Liver (tissue), 9 donors: ENCODE results near the gene MUC2. TPM values are rescaled to one million over a fixed set of nuclear protein-coding genes. Genes with fewer than 3 reads are reported as not detected.
"Not testable (repeated sequence)": the region's sequence is repeated elsewhere in the genome, so short reads cannot be mapped to it uniquely, and the experiment has no call there.

Experiments
- DNase-seq: peaks from one replicate; pipeline ENCODE4 v3.0.0-alpha.2; 2017; ENCODE audit warnings: low spot score
- H3K27ac ChIP-seq, 2 donors: one replicate each; pipeline ENCODE4 v1.7.0; 2013; ENCODE audit warnings: inconsistent platforms in 2 of 2, low read length in 2 of 2, control low read depth in 1 of 2, low read depth in 1 of 2, mild to moderate bottlenecking in 1 of 2
- H3K27me3 ChIP-seq, 4 donors: one replicate each; pipeline versions ENCODE4 v1.6.1 to v1.7.0; 2013; ENCODE audit warnings: low read length in 3 of 4, inconsistent platforms in 1 of 4, mild to moderate bottlenecking in 1 of 4, moderate library complexity in 1 of 4; ENCODE audit not compliant: control insufficient read depth in 4 of 4, insufficient read depth in 4 of 4
- H3K36me3 ChIP-seq, 4 donors: one replicate each; pipeline versions ENCODE4 v1.6.1 to v1.7.0; 2013; ENCODE audit warnings: low read length in 3 of 4, mild to moderate bottlenecking in 3 of 4, low read depth in 1 of 4, moderate library complexity in 1 of 4; ENCODE audit not compliant: control insufficient read depth in 4 of 4, insufficient read depth in 3 of 4
- H3K4me1 ChIP-seq, 4 donors: one replicate each; pipeline versions ENCODE4 v1.6.1 to v1.7.0; 2013; ENCODE audit warnings: low read length in 3 of 4, mild to moderate bottlenecking in 3 of 4, moderate library complexity in 1 of 4; ENCODE audit not compliant: control insufficient read depth in 4 of 4, insufficient read depth in 4 of 4
- H3K4me3 ChIP-seq, 3 donors: one replicate each; pipeline versions ENCODE4 v1.6.1 to v1.7.0; 2013; ENCODE audit warnings: low read length in 3 of 3, control low read depth in 1 of 3, low read depth in 1 of 3, mild to moderate bottlenecking in 1 of 3
- H3K9ac ChIP-seq, 2 donors: one replicate each; pipeline ENCODE4 v1.7.0; 2013; ENCODE audit warnings: low read length in 2 of 2, mild to moderate bottlenecking in 2 of 2, moderate library complexity in 2 of 2, control low read depth in 1 of 2, low read depth in 1 of 2
- H3K9me3 ChIP-seq, 4 donors: one replicate each; pipeline versions ENCODE4 v1.6.1 to v1.7.0; 2013; ENCODE audit warnings: low read length in 3 of 4; ENCODE audit not compliant: control insufficient read depth in 4 of 4
- ATF3 ChIP-seq: IDR thresholded peaks from 2 replicates; pipeline ENCODE4 v1.6.1; 2016; ENCODE audit warnings: antibody characterized with exemption
- CTCF ChIP-seq: fragments of 150-350 bp; IDR thresholded peaks from 2 replicates; pipeline ENCODE4 v1.5.1; 2017; ENCODE audit warnings: improper control_type of control experiment, low read depth, low read length; ENCODE audit not compliant: missing input control
- EGR1 ChIP-seq, 2 donors: IDR thresholded peaks; 2 replicates each; pipeline ENCODE4 v1.6.1; 2016 to 2018; ENCODE audit warnings: antibody characterized with exemption in 2 of 2, low read depth in 2 of 2
- FOXA2 ChIP-seq: IDR thresholded peaks from 2 replicates; pipeline ENCODE4 v1.6.1; 2016; ENCODE audit warnings: antibody characterized with exemption
- HNF4A ChIP-seq, 2 donors: conservative IDR thresholded peaks; 2 replicates each; pipeline ENCODE4 v1.6.1; 2016; ENCODE audit warnings: antibody characterized with exemption in 2 of 2, mild to moderate bottlenecking in 2 of 2
- JUND ChIP-seq, 2 donors: IDR thresholded peaks; 2 replicates each; pipeline ENCODE4 v1.6.1; 2016; ENCODE audit warnings: antibody characterized with exemption in 2 of 2
- NR2F2 ChIP-seq: IDR thresholded peaks from 2 replicates; pipeline ENCODE4 v1.6.1; 2016; ENCODE audit warnings: antibody characterized with exemption
- RAD21 ChIP-seq, 2 donors: IDR thresholded peaks; 2 replicates each; pipeline ENCODE4 v1.6.1; 2016; ENCODE audit warnings: antibody characterized with exemption in 2 of 2, mild to moderate bottlenecking in 2 of 2
- REST ChIP-seq: IDR thresholded peaks from 2 replicates; pipeline ENCODE4 v1.6.1; 2016; ENCODE audit warnings: antibody characterized with exemption, mild to moderate bottlenecking
- RXRA ChIP-seq, 2 donors: IDR thresholded peaks; 2 replicates each; pipeline ENCODE4 v1.6.1; 2017 to 2018; ENCODE audit warnings: antibody characterized with exemption in 2 of 2, mild to moderate bottlenecking in 1 of 2
- SP1 ChIP-seq: IDR thresholded peaks from 2 replicates; pipeline ENCODE4 v1.6.1; 2018; ENCODE audit warnings: antibody characterized with exemption, mild to moderate bottlenecking
- YY1 ChIP-seq: IDR thresholded peaks from 2 replicates; pipeline ENCODE4 v1.6.1; 2016; ENCODE audit warnings: antibody characterized with exemption, mild to moderate bottlenecking
- ZBTB33 ChIP-seq: IDR thresholded peaks from 2 replicates; pipeline ENCODE4 v1.6.1; 2016; ENCODE audit warnings: antibody characterized with exemption
- WGBS: extraction: QIAGEN DNeasy Blood & Tissue Kit; methylation state at CpG from one replicate; pipeline ENCODE4 v1.1.7; 2013; 5-methylcytosine and 5-hydroxymethylcytosine counted together
- polyA plus RNA-seq, 2 donors: library from polyadenylated mRNA; stranded (reverse) in 1 of 2; unstranded in 1 of 2; fragments of 200-250 nt in 1 of 2; fragments of >200 nt in 1 of 2; fragmentation: Nextera tagmentation in 1 of 2; extraction: Ambion mirVana in 1 of 2; gene quantifications; one replicate each; pipeline versions ENCODE4 v1.2.1 to v1.2.3, GENCODE V29; 2013 to 2015
- total RNA-seq, 2 donors: library from RNA; depleted of rRNA; stranded (reverse); fragments of >200 nt; gene quantifications; one replicate each; pipeline ENCODE4 v1.2.3, GENCODE V29; 2014
- donor health status: healthy.
- donor health status: healthy.
- donor health status: healthy.
- donor health status: healthy.
- donor health status: healthy.

The MUC2 gene
- total and polyA plus RNA-seq, 4 donors, result under 0.01 TPM; not detected in 3

- H3K36me3 ChIP-seq, result no peaks in the 10 kb centered on the region
Measured at GRCh38 chr11:1113405-1114201, 38.9 kb downstream of the MUC2 start.

GRCh38 chr11:1115292-1115691, 40.6 kb downstream of the MUC2 start:
- DNase-seq, H3K27ac ChIP-seq, H3K27me3 ChIP-seq, H3K9me3 ChIP-seq, H3K4me1 ChIP-seq, H3K4me3 ChIP-seq, H3K9ac ChIP-seq, H3K36me3 ChIP-seq: not testable (repeated sequence)
- 91% methylated on average over 6 of the region's 6 CpGs for WGBS

More at GRCh38 chr11:1113405-1114201, 38.9 kb downstream of the MUC2 start:
- no peak overlapping the region for H3K4me3 ChIP-seq
- TF ChIP-seq ATF3 (no peak), CTCF (no peak), YY1 (no peak), REST (no peak), RXRA (IDR thresholded peaks at IDR 0.05) (no peak), EGR1 (IDR thresholded peaks at IDR 0.05; ENCODE audit: low read depth in 2 of 2) (no peak), HNF4A (conservative IDR thresholded peaks at IDR 0.05) (no peak), FOXA2 (no peak), NR2F2 (no peak), RAD21 (IDR thresholded peaks at IDR 0.05) (no peak), JUND (IDR thresholded peaks at IDR 0.05) (no peak), SP1 (no peak), ZBTB33 (no peak)
- no peaks in the 10 kb centered on the region for H3K27me3 ChIP-seq
- no peak for DNase-seq
- H3K9ac ChIP-seq, result no peak overlapping the region
- WGBS, result 88% methylated on average over 36 of the region's 36 CpGs
- no peak overlapping the region for H3K27ac ChIP-seq
- no peaks in the 10 kb centered on the region for H3K4me1 ChIP-seq
- no peaks in the 10 kb centered on the region for H3K9me3 ChIP-seq
